Suppressor macrophage (primary cell): ENCODE data around the gene KRT73.

Experiments used
- DNase-seq, 4 experiments: peaks; one replicate each; pipeline ENCODE4 v3.0.0-alpha.2; 2020 to 2022

The KRT73 gene

GRCh38 chr12:52645120-52645761 lies 26.9 kb upstream of the KRT73 start:
- DNase-seq, result peak in 1 of 4 experiments; percentile 6

- no peak for DNase-seq
Measured at GRCh38 chr12:52644078-52644415, 25.7 kb upstream of the KRT73 start.

DNA sequence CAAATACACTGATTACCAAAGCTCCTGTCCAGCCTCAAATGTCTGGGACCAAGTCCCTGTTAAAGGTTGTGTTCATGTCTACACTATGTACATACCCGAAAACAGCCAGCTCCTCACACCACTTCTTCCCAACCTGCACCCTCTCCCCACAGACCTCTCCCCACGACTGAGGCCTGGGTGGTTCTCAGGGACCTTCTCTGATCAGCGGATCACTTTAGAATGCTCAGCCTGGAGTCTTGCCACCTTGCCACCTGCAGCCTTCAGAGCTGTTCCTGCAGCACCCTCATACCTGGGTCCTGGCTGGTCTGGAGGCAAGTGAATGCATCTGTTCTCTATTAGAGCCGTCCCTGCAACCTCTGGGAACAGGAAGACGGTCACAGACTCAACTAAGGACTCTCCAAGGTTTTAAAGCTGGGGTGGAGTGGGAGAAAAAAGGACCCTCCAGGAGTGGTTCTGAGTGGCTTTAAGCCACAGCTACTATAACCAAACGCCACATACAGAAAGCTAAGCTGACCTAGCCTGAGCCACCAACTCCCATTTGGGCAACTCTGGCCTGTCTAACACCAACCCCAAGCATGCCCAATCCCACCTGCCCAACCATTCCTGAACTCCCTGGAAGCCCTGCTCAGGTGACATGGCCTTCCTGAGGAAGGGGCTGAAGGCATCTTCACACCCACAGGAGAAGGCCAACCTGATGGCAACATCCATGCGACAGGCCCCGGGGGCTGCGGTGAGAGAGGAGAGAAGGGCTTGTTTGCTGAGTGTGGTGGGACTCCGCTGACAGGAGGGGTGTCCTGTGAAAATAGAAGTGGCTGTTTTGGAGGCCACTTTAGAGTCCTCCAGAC lies 25.1 kb upstream of the KRT73 start:
- no peak for DNase-seq

GRCh38 chr12:52641468-52641867 lies 23.1 kb upstream of the KRT73 start:
- DNase-seq, result no peak

DNA sequence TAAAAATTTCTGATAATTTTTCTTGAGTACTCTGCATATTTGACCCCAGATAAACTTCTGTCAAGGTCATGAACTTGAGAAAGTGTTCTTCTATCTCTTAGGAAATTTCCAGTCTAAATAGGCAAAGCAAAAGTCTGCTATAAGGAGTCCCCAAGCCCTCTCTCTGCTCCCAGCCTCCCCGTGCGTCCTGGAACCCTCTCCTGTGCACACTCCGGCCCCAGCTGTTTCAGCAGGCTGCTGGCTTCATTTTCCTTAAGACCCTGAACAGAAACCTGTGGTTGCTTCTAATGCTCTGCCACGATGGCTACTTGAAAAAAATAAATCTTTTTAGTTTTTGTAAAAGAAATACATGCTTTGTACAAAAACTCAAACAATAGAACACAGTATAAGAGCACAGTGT lies 18.9 kb upstream of the KRT73 start:
- no peak for DNase-seq

GRCh38 chr12:52636592-52637258 lies 18.4 kb upstream of the KRT73 start:
- no peak for DNase-seq

DNA sequence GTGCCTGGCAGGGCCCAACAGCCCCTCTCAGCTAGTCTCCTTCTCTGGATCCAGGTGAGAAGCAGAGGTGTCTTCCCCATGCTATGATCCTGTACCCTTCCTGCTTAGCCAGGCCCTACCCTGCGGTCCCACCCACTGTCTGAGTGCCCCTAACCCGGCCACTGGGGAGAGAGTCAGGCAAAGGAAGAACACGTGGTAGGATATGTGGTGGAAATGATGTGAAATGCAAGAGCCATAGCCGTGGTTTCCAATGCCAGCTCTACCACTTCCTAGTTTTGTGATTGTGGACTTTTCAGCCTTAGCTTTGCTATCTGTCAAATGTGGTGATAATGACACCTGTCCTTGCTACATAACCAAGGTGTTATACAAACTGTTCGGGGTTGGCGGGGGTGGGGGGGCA lies 17.8 kb upstream of the KRT73 start:
- DNase-seq, result no peak

- DNase-seq, result no peak
Measured at GRCh38 chr12:52634266-52635056, 16.1 kb upstream of the KRT73 start.

DNA sequence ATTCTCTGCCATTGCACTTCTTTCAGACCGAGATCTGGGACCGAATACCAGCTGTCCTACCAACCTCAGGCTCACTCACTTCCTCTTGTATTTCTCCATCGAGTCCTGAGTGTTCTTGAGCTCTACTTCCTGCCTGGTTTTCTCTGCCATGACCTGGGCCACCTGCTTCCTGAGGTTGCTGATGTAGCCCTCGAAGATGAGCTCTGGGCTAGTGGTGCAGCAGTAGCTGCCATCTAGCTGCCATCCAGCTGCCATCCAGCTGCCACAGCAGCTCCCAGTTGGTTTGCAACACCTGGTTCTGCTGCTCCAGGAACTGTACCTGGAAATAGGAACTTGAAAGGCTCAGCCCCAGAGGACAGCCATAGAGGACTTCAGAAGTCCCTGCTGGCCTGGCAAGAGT lies 15.0 kb upstream of the KRT73 start:
- peak in 2 of 4 experiments; percentile 16 to 28 for DNase-seq

GRCh38 chr12:52632656-52633055 lies 14.3 kb upstream of the KRT73 start:
- no peak for DNase-seq

DNA sequence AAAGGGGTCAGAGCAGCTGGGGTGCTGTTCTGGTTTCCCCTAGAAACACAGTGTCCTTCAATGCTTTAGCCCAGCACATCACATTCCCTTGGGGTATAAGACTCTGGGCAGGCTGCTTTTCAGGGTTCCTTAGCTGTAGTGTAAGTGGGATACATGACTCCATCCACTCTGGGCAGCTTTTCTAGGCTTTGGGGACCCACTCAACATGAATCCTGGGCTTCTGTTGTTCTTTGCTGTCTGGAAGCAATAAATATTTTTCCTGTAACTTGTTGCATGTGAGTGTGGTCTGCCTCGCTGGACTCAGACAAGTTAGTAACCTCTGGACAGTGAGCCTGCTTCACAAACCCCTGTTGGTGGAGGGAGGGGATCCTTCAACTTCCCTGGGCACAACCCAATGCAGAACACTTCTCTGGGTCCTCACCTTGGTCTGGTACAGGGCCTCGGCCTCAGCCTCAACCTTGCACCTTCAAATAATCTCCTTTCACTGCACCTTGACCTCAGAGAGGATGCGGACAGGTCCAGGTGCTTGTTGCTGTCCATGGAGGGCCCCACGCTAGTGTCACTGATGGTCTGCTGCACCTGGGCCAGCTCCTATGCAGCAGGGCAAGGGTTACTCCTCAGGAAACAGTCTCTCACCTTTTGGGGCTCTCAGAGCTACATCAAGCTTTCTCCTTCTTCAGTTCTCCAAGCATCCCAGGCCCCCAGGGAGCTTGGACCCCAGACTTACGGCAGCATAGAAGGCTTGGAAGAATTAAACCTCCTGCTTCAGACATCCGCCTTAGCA lies 13.5 kb upstream of the KRT73 start:
- DNase-seq, result no peak

DNA sequence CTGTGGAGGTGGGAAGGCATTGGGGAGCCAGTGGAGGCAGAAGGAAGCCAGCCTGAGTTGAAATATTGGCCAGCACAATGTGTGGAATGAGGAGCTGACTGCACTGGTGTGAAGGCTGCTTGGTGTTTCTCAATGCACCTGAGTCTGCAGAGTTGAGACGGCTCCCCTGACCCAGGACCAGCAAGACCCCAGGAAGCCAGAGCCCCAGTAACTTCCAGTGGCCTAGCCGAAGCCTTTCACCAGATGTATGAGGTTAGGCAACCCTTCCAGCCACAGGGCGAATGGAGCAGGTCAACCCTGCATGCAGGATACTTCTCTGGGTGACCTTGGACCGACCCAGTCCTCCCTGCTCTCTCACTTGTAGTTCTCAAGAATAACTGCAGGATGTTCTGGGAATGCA lies 12.9 kb upstream of the KRT73 start:
- no peak for DNase-seq

DNA sequence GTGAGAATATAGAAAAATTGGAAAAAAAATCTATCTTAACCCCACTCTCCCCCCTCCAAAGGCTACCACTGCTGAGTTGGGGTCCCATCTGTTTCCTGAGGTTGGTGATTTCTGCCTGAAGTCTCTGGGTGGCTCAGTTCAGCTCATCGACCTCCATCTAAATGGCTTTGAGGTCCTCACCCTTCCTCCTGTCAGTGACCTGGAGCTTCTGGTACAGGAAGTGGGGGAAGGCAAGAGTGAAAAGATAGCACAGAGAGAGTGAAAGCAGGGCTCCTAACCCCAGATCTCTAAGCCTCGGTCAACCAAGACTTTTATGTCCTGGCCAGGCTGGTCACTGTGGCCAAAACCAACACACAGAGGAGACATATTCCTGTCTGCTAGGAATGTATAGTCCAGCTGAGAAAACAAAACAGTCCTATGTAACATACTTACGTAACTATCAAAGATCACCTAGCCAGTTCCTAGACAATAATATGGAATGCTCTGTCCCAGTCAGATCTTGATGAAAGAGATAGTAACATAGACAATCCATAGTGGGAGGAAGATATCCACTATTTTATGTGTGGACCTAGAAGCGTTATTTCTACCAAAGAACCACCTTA lies 12.3 kb upstream of the KRT73 start:
- no peak for DNase-seq

GRCh38 chr12:52630008-52630500 lies 11.7 kb upstream of the KRT73 start:
- DNase-seq, result no peak

DNA sequence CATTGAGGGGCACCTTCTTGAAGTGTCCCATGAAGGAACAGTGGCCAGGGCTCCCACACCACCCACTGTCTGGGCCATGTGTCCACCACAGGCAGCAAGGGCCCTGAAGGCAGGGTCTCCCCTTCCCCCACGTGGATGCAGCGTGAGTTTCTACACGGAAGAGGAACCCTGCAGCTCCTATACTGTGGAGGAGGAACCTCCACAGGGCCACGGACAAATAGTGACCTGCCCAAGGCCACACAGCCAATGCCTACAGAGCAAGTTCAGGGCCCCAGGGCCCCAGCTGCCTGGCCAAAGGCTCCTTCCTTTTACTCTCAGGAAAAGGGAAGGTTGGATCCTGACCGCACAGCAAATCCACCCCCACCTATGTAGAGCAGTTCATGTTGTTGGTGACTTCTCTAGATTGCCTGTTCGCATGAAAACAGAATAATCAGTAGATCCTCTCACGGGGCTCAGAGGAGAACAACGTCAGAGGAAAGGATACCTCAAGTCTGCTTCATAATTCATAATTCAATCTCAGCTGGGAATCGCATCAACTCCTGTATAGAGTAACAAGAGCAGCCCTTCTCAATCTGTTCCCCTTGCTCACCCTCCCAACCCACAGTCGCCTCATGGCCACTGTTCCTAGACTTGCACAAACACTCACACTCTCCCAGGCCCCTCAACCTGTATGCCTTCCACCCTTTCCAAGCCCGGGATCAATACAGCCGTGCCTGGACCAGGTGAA lies 11.1 kb upstream of the KRT73 start:
- peak; percentile 29 to 66 (median 58) for DNase-seq

DNA sequence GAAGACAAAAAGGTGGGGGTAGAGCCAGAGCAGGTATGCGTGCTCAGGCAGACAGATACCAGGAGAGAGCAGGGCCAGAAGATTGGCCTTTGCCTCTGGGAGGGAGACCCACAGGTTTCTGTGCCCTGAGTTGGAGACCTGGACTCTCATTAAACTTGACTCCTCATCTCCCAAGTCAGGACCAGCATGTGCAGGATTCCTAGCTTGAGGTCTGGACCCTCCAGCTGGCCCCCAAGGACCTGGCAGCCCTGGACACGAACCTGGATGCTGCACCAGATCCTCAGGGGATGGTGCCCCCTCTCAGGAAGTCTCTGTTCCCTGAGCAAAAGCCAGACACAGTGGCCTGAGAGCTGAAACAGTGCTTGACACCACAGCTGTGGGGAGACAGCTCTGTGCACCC lies 10.5 kb upstream of the KRT73 start:
- DNase-seq, result no peak

DNA sequence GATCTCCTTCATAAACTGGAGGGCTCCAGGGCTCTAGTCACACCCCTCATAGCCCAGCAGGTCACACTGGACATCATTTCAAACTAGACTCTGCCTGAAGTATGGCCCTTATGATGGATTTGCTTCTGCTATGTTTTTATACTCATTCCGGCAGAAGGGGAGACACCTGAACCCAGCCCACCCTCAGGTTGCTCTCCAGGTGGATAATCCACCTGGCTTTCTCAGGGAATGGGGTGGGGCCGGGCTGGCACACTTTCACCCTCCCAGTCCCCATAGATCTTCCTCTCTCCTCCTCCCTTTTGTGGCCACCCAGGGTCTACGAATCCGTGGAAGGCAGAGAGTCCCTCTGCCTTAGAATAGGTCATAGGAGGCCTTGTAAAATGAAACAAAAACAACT lies 9.8 kb upstream of the KRT73 start:
- DNase-seq, result no peak

- DNase-seq, result no peak
Measured at GRCh38 chr12:52627395-52628110, 9.2 kb upstream of the KRT73 start.

DNA sequence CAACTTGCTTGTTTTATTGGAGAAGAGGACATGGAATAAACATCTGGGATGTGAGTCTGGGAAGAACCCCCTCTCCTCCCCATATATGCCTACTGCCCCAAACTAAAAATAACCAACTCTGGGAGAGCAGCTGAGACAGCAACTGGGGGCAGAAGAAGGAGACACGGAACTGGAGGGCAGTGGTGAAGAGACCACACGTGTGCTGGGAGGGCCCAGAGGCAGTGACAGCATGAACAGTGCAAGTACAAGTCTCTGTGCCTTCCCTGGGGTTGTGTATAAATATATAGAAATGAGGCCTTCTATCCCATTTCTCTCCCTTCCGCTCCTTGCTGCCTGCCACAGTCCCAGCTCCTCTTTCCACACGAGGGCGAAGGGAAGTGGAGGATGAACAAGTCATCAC lies 4.0 kb upstream of the KRT73 start:
- DNase-seq, result no peak

DNA sequence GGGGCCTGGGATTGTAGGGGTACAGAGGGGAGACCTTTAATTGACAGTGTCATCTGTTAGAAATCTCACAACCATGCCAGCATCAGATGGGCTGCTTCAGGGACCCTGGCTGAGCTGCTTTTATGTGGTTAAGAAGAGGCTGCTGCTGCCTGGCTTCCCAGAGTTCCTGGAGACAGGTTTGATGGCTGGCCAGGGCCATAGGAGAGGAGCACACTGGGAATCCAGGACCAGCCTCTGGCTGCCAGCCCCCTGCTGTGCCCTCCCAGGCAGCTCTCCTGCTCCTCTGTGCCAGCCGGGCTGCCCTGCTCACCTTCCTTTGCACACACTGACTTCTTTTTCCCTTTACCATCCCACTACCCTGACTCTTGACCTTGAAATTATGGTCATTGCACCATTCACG lies 507 bp upstream of the KRT73 start:
- DNase-seq, result no peak
